IMR-90 (cell line): ENCODE measurements around the gene NME1. TPM values are rescaled to one million over a fixed set of nuclear protein-coding genes. Genes with fewer than 3 reads are reported as not detected.
A peak's percentile ranks its signal among the peaks of the same experiment; 100 is the strongest.

Experiments used
- ATAC-seq: fragments of 200-7000 bp; cut with Tn5 transposase; 2 replicates; pipeline ENCODE4 v1.9.1; 2020; ENCODE audit warnings: low read depth, mild to moderate bottlenecking, moderate library complexity
- BruUV-seq: library from RNA; stranded (reverse); fragments of 400-500 nt; replicated peaks from 2 replicates; lab custom pipeline; 2021; lab: Mats Ljungman, UMichigan
- CTCF ChIA-PET: fragments of 300-600 bp; formaldehyde crosslinking; extraction: SDS; loops from one replicate; lab custom pipeline; 2021; ENCODE audit warnings: antibody characterized with exemption; lab: Yijun Ruan, JAX
- POLR2A ChIA-PET: fragments of 300-600 bp; sonication (Branson Sonifier 250); formaldehyde crosslinking; loops from one replicate; lab custom pipeline; 2022; ENCODE audit warnings: antibody characterized with exemption; ENCODE audit not compliant: unreplicated experiment; lab: Charles Lee
- DNase-seq: peaks from one replicate; pipeline ENCODE4 v3.0.0; 2013
- H2AFZ ChIP-seq: replicated peaks from 2 replicates; pipeline ENCODE3; 2013; ENCODE audit warnings: low read length, mild to moderate bottlenecking; ENCODE audit not compliant: poor library complexity
- H2AK5ac ChIP-seq: 2 replicates; pipeline ENCODE4 v1.6.1; 2013; ENCODE audit warnings: low read depth, low read length, inconsistent platforms
- H2AK9ac ChIP-seq: replicated peaks from 2 replicates; pipeline ENCODE3; 2013; ENCODE audit warnings: mild to moderate bottlenecking, low read depth, low read length, moderate library complexity; ENCODE audit not compliant: poor library complexity
- H2BK120ac ChIP-seq: 2 replicates; pipeline ENCODE4 v1.6.1; 2013; ENCODE audit warnings: low read depth, low read length, inconsistent platforms
- H2BK15ac ChIP-seq: 3 replicates; pipeline ENCODE4 v1.6.1; 2013; ENCODE audit warnings: low read depth, low read length, inconsistent platforms
- H2BK20ac ChIP-seq: 2 replicates; pipeline ENCODE4 v1.6.1; 2013; ENCODE audit warnings: low read depth, mild to moderate bottlenecking, inconsistent platforms, low read length, moderate library complexity
- H2BK5ac ChIP-seq: 2 replicates; pipeline ENCODE4 v1.6.1; 2013; ENCODE audit warnings: mild to moderate bottlenecking, low read depth, low read length, inconsistent platforms; ENCODE audit not compliant: poor library complexity, severe bottlenecking
- H3K14ac ChIP-seq: replicated peaks from 2 replicates; pipeline ENCODE4 v1.6.1; 2013; ENCODE audit warnings: low read depth, low read length, inconsistent platforms
- H3K18ac ChIP-seq: 2 replicates; pipeline ENCODE4 v1.6.1; 2013; ENCODE audit warnings: low read depth, low read length, control low read depth
- H3K23ac ChIP-seq: 2 replicates; pipeline ENCODE4 v1.6.1; 2013; ENCODE audit warnings: low read depth, low read length, inconsistent platforms
- H3K27ac ChIP-seq: 2 replicates; pipeline ENCODE4 v1.5.1; 2013; ENCODE audit warnings: mild to moderate bottlenecking, control low read depth, low read length; ENCODE audit not compliant: insufficient read depth
- H3K27me3 ChIP-seq: 2 replicates; pipeline ENCODE4 v1.6.1; 2013; ENCODE audit warnings: low read length; ENCODE audit not compliant: control insufficient read depth, insufficient read depth
- H3K36me3 ChIP-seq: 2 replicates; pipeline ENCODE4 v1.6.1; 2013; ENCODE audit warnings: low read length, mixed read lengths; ENCODE audit not compliant: control insufficient read depth, insufficient read depth
- H3K4ac ChIP-seq: 2 replicates; pipeline ENCODE4 v1.6.1; 2013; ENCODE audit warnings: low read depth, low read length, inconsistent platforms
- H3K4me1 ChIP-seq: 2 replicates; pipeline ENCODE4 v1.6.1; 2013; ENCODE audit warnings: low read length, mixed read lengths; ENCODE audit not compliant: control insufficient read depth, insufficient read depth
- H3K4me2 ChIP-seq: 2 replicates; pipeline ENCODE4 v1.6.1; 2013; ENCODE audit warnings: low read depth, mild to moderate bottlenecking, control low read depth, low read length, moderate library complexity
- H3K4me3 ChIP-seq: 2 replicates; pipeline ENCODE4 v1.5.1; 2013; ENCODE audit warnings: low read depth, mild to moderate bottlenecking, control low read depth, low read length, moderate library complexity; ENCODE audit not compliant: insufficient read depth
- H3K56ac ChIP-seq: 2 replicates; pipeline ENCODE4 v1.6.1; 2013; ENCODE audit warnings: low read length, inconsistent platforms; ENCODE audit not compliant: insufficient read depth; ENCODE audit errors: extremely low read depth
- H3K79me1 ChIP-seq, 2 experiments: 2 replicates each; pipeline ENCODE4 v1.6.1; 2013; ENCODE audit warnings: low read length in 2 of 2, inconsistent platforms in 1 of 2, low read depth in 1 of 2
- H3K9ac ChIP-seq: 2 replicates; pipeline ENCODE4 v1.6.1; 2013; ENCODE audit warnings: low read depth, low read length, control low read depth
- H3K9me1 ChIP-seq: 2 replicates; pipeline ENCODE4 v1.6.1; 2013; ENCODE audit warnings: low read length, inconsistent platforms; ENCODE audit not compliant: insufficient read depth
- H3K9me3 ChIP-seq: 2 replicates; pipeline ENCODE4 v1.6.1; 2013; ENCODE audit warnings: low read length; ENCODE audit not compliant: control insufficient read depth, insufficient read depth
- H4K20me1 ChIP-seq: 2 replicates; pipeline ENCODE4 v1.6.1; 2013; ENCODE audit warnings: low read length, inconsistent platforms; ENCODE audit not compliant: insufficient read depth
- H4K5ac ChIP-seq: 2 replicates; pipeline ENCODE4 v1.6.1; 2013; ENCODE audit warnings: mild to moderate bottlenecking, low read depth, low read length, control low read depth
- H4K8ac ChIP-seq, 2 experiments: 2 replicates each; pipeline ENCODE4 v1.6.1; 2013; ENCODE audit warnings: low read depth in 2 of 2, low read length in 2 of 2, control low read depth in 1 of 2, inconsistent platforms in 1 of 2
- H4K91ac ChIP-seq: 2 replicates; pipeline ENCODE4 v1.6.1; 2013; ENCODE audit warnings: low read depth, low read length, inconsistent platforms; ENCODE audit not compliant: insufficient read depth
- CHD1 ChIP-seq: IDR thresholded peaks from 2 replicates; pipeline ENCODE4 v1.6.1; 2012; ENCODE audit warnings: low read depth, low read length, improper control_type of control experiment
- MXI1 ChIP-seq: IDR thresholded peaks from 2 replicates; pipeline ENCODE4 v1.6.1; 2012; ENCODE audit warnings: low read depth, mild to moderate bottlenecking, low read length, moderate library complexity, borderline replicate concordance
- NFE2L2 ChIP-seq: fragments of 150-350 bp; IDR thresholded peaks from 2 replicates; pipeline ENCODE4 v1.6.1; 2016; ENCODE audit warnings: low read depth, mild to moderate bottlenecking, low read length
- SMC3 ChIP-seq: fragments of 150-350 bp; IDR thresholded peaks from 2 replicates; pipeline ENCODE4 v1.6.1; 2016; ENCODE audit warnings: low read depth, mild to moderate bottlenecking, antibody characterized with exemption, low read length, moderate library complexity
- WGBS, 2 experiments: methylation state at CpG; one replicate each; pipeline versions ENCODE4 v1.1.5 to v1.1.7; 2013; ENCODE audit warnings: missing lambda C conversion rate in 2 of 2; ENCODE audit not compliant: insufficient read length in 1 of 2; ENCODE audit errors: extremely low coverage in 2 of 2; 5-methylcytosine and 5-hydroxymethylcytosine counted together
- dilution Hi-C: fragments of 300-500 bp; cut with HindIII; formaldehyde crosslinking; loops from one replicate; pipeline ENCODE4 v1.14.3; 2018; ENCODE audit warnings: low sequenced_read_pairs; ENCODE audit not compliant: unreplicated experiment
- in situ Hi-C: fragments of 300-500 bp; cut with MboI; formaldehyde crosslinking; loops from 3 replicates; pipeline ENCODE4 v1.14.3; 2019; ENCODE audit warnings: low sequenced_read_pairs, inconsistent platforms, mixed read lengths
- intact Hi-C: fragments of 100-400 bp; cut with micrococcal nuclease; formaldehyde crosslinking; loops from 2 replicates; pipeline ENCODE4 v1.10.0; 2022
- polyA plus RNA-seq, 3 experiments: library from polyadenylated mRNA; depleted of rRNA; stranded (reverse); fragments of >200 nt; gene quantifications; 2 replicates each; pipeline ENCODE4 v1.2.3, GENCODE V29; 2012; ENCODE audit warnings: low replicate concordance in 1 of 3
- total RNA-seq: library from RNA; depleted of rRNA; stranded (reverse); fragments of >200 nt; gene quantifications from 2 replicates; pipeline ENCODE4 v1.2.3, GENCODE V29; 2012

The NME1 gene
- total and polyA plus RNA-seq, 2 of the 4 experiments (the other 2 are of a cell fraction) = 311 to 312 TPM

- CTCF ChIA-PET = no interaction called here
Measured at GRCh38 chr17:51155416-51155815, 2.1 kb downstream of the NME1 start.

More at GRCh38 chr17:51155416-51155815, 2.1 kb downstream of the NME1 start:
- Histone ChIP-seq H2BK5ac (no peak overlapping the region), H2AK5ac (no peak overlapping the region), H2BK120ac (no peak overlapping the region), H3K4ac (no peak overlapping the region), H3K27me3 (no peaks in the 10 kb centered on the region), H3K79me1 (peaks cover 24 to 57% of the 10 kb centered on the region in 2 experiments; a peak in 3 of 4 replicates), H3K4me3 (no peak overlapping the region), H2BK15ac (no peak overlapping the region), H3K9ac (no peak overlapping the region), H3K4me1 (no peaks in the 10 kb centered on the region), H3K23ac (no peak overlapping the region; the same call in 1 of the 2 replicates), H3K9me1 (peaks cover 3% of the 10 kb centered on the region; the same call in 1 of the 2 replicates), H4K5ac (no peak overlapping the region), H2AK9ac (peak overlapping the region; percentile 37), H4K91ac (no peak overlapping the region), H3K14ac (no peak overlapping the region), H3K36me3 (peaks cover 9% of the 10 kb centered on the region), H3K9me3 (no peaks in the 10 kb centered on the region), H2BK20ac (no peak overlapping the region), H3K27ac (no peak overlapping the region), H3K18ac (no peak overlapping the region), H3K4me2 (no peak overlapping the region), H4K20me1 (peaks cover 9% of the 10 kb centered on the region; the same call in 1 of the 2 replicates), H3K56ac (no peak overlapping the region), H4K8ac (no peak overlapping the region), H2AFZ (no peak overlapping the region)
- dilution Hi-C loops (no loop called here), in situ Hi-C loops (no loop called here), intact Hi-C loops (no loop called here)
- ATAC-seq (no peak), DNase-seq (no peak)
- BruUV-seq = no TSS peak
- TF ChIP-seq NFE2L2 (no peak), CHD1 (no peak), MXI1 (no peak), SMC3 (no peak)
- WGBS, 2 experiments = no CpG with 5 or more reads among the region's 8 CpGs
- POLR2A ChIA-PET = no interaction called here
